ENCODE results near the gene HSPG2. TPM values are rescaled to one million over a fixed set of nuclear protein-coding genes. Genes with fewer than 3 reads are reported as not detected.

The HSPG2 gene
- total and polyA plus RNA-seq, 9 of the 15 experiments (the other 6 are each of a cell fraction or from before 2014, with no cell fraction given) = 0.14 to 160 (median 15.7) TPM

GRCh38 chr1:21782868-21783678, 154.0 kb downstream of the HSPG2 start, which contains the start of gene USP48 (continued):
- TF ChIP-seq ZBTB33 (CRISPR knock-in tag; IDR thresholded peaks at IDR 0.05) (no peak; the same call in 1 of the 2 replicates), PML (IDR thresholded peaks at IDR 0.05; ENCODE audit: low read length) (peak; percentile 93), MECOM (CRISPR knock-in tag; IDR thresholded peaks at IDR 0.05) (peak; percentile 63; the same call in 1 of the 2 replicates), ELF2 (CRISPR knock-in tag; IDR thresholded peaks at IDR 0.05) (peak; percentile 67; the same call in 1 of the 2 replicates), CBX1 (IDR thresholded peaks at IDR 0.05; ENCODE audit: low read depth) (peak; percentile 90), HMGN3 (IDR thresholded peaks at IDR 0.05; ENCODE audit: borderline replicate concordance, extremely low read depth, insufficient read length, low read depth, low read length) (peak; percentile 69), ELK1 (CRISPR knock-in tag; IDR thresholded peaks at IDR 0.05) (no peak), CBX5 (IDR thresholded peaks at IDR 0.05; ENCODE audit: borderline replicate concordance, low read depth) (peak; percentile 8; the same call in 1 of the 2 replicates), PKNOX1 (IDR thresholded peaks at IDR 0.05) (peak; percentile 94), ID3 (CRISPR knock-in tag; IDR thresholded peaks at IDR 0.05) (no peak), ID3 (tag; IDR thresholded peaks at IDR 0.05) (peak; percentile 82), ZFX (CRISPR knock-in tag; IDR thresholded peaks at IDR 0.05) (peak; percentile 88), GTF3C2 (IDR thresholded peaks at IDR 0.05; ENCODE audit: borderline replicate concordance, extremely low read depth, insufficient read length) (peak; percentile 2), NCOR1 (IDR thresholded peaks at IDR 0.05) (0 out of 2 replicates have a peak, but pooled peaks have one; percentile 0), MIER1 (IDR thresholded peaks at IDR 0.05; ENCODE audit: low read depth) (no peak), CREB3L1 (IDR thresholded peaks at IDR 0.05; ENCODE audit: borderline replicate concordance, low read depth) (peak; percentile 100), ZNF212 (CRISPR knock-in tag; IDR thresholded peaks at IDR 0.05) (no peak), ZNF583 (CRISPR knock-in tag; IDR thresholded peaks at IDR 0.05) (peak; percentile 40; the same call in 1 of the 2 replicates)
